Endodermal cell (in vitro differentiated cells): ENCODE data around the gene LRRC7. TPM values are rescaled to one million over a fixed set of nuclear protein-coding genes. Genes with fewer than 3 reads are reported as not detected.

ENCODE experiments used
- DNase-seq: peaks from one replicate; pipeline ENCODE4 v3.0.0-alpha.2; 2017
- H3K27ac ChIP-seq: 2 replicates; pipeline ENCODE4 v1.5.1; 2013; ENCODE audit warnings: mild to moderate bottlenecking, low read depth, low read length, moderate library complexity
- H3K27me3 ChIP-seq: 2 replicates; pipeline ENCODE4 v1.6.1; 2013; ENCODE audit warnings: mild to moderate bottlenecking, low read length, moderate library complexity; ENCODE audit not compliant: insufficient read depth, control insufficient read depth, poor library complexity, severe bottlenecking
- H3K36me3 ChIP-seq: 2 replicates; pipeline ENCODE4 v1.7.0; 2013; ENCODE audit warnings: mild to moderate bottlenecking, low read length, moderate library complexity; ENCODE audit not compliant: control insufficient read depth, insufficient read depth
- H3K4me1 ChIP-seq: one replicate; pipeline ENCODE4 v1.7.0; 2013; ENCODE audit warnings: low read length; ENCODE audit not compliant: control insufficient read depth, insufficient read depth
- H3K4me3 ChIP-seq: 2 replicates; pipeline ENCODE4 v1.5.1; 2013; ENCODE audit warnings: mild to moderate bottlenecking, low read length, moderate library complexity
- H3K9ac ChIP-seq: 2 replicates; pipeline ENCODE4 v1.6.1; 2013; ENCODE audit warnings: mild to moderate bottlenecking, low read length, moderate library complexity; ENCODE audit not compliant: poor library complexity, severe bottlenecking; ENCODE audit errors: extremely low read depth
- H3K9me3 ChIP-seq: 2 replicates; pipeline ENCODE4 v1.6.1; 2013; ENCODE audit warnings: mild to moderate bottlenecking, low read length, moderate library complexity; ENCODE audit not compliant: control insufficient read depth
- H3K27ac Mint-ChIP-seq: 2 replicates; pipeline ENCODE4 v1.8.0; 2020; ENCODE audit warnings: mixed read lengths
- H3K27me3 Mint-ChIP-seq: 2 replicates; pipeline ENCODE4 v1.8.0; 2021; ENCODE audit warnings: mild to moderate bottlenecking, mixed read lengths; ENCODE audit not compliant: insufficient read depth
- H3K36me3 Mint-ChIP-seq: 2 replicates; pipeline ENCODE4 v1.8.0; 2020; ENCODE audit warnings: low read depth, mixed read lengths
- H3K4me1 Mint-ChIP-seq: 2 replicates; pipeline ENCODE4 v1.8.0; 2020; ENCODE audit warnings: mixed read lengths
- H3K4me3 Mint-ChIP-seq: 2 replicates; pipeline ENCODE4 v1.8.0; 2020; ENCODE audit warnings: mild to moderate bottlenecking, moderate library complexity, mixed read lengths
- H3K9me3 Mint-ChIP-seq: 2 replicates; pipeline ENCODE4 v1.8.0; 2020; ENCODE audit warnings: mild to moderate bottlenecking, mixed read lengths
- WGBS, 2 experiments: methylation state at CpG; one replicate each; pipeline versions ENCODE4 v1.1.5 to v1.1.7; 2013; ENCODE audit warnings: missing lambda C conversion rate in 2 of 2, mixed read lengths in 1 of 2; ENCODE audit not compliant: insufficient coverage in 1 of 2, insufficient read length in 1 of 2; 5-methylcytosine and 5-hydroxymethylcytosine counted together
- total RNA-seq, 2 donors: library from RNA; stranded (reverse); fragmentation: NEBNext Ultra II Directional in 1 of 2; extraction: Animal tissue kit (Norgen Biotek cat#: 25700) in 1 of 2; gene quantifications; 2 replicates in 1 of 2; 3 replicates in 1 of 2; pipeline ENCODE4 v1.2.1, GENCODE V29; 2021
- TF ChIP-seq, protein P1 (sequence below): fragments of 200-600 bp; sonication (generic); conservative IDR thresholded peaks from 2 replicates; pipeline ENCODE4 v1.5.0; 2021; ENCODE audit warnings: antibody characterized with exemption, mild to moderate bottlenecking

LRRC7 gene
- total RNA-seq, 2 donors from 2014 or later, result 1.4 to 2.2 TPM

DNA sequence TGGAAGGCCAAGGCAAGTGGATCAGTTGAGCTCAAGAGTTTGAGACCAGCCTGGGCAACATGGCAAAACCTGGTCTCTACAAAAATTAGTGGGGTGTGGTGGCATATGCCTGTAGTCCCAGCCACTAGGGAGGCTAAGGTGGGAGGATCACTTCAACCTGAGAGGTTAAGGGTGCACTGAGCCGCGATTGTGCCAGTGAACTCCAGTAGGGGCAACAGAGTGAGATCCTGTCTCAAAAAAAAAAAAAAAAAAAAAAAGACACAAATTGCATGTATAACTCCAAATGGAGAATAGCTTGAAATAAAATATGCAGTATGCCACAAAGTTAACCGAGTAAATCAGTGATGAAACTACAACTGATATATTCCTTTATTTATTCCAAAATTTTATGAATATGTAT, 586.0 kb downstream of the LRRC7 start:
- Histone ChIP-seq H3K27ac (no peak overlapping the region), H3K4me3 (no peak overlapping the region), H3K9ac (no peak overlapping the region), H3K9me3 (no peaks in the 10 kb centered on the region), H3K27me3 (no peaks in the 10 kb centered on the region), H3K4me1 (peaks cover 4% of the 10 kb centered on the region), H3K36me3 (peaks cover 10% of the 10 kb centered on the region)
- Mint-ChIP-seq H3K9me3 (no peaks in the 10 kb centered on the region), H3K4me3 (no peak overlapping the region), H3K27ac (no peak overlapping the region), H3K4me1 (peaks cover 7% of the 10 kb centered on the region), H3K27me3 (no peaks in the 10 kb centered on the region), H3K36me3 (peaks cover 16% of the 10 kb centered on the region)
- WGBS, 2 experiments, result no CpG with 5 or more reads among the region's 3 CpGs
- TF ChIP-seq, protein P1, sequence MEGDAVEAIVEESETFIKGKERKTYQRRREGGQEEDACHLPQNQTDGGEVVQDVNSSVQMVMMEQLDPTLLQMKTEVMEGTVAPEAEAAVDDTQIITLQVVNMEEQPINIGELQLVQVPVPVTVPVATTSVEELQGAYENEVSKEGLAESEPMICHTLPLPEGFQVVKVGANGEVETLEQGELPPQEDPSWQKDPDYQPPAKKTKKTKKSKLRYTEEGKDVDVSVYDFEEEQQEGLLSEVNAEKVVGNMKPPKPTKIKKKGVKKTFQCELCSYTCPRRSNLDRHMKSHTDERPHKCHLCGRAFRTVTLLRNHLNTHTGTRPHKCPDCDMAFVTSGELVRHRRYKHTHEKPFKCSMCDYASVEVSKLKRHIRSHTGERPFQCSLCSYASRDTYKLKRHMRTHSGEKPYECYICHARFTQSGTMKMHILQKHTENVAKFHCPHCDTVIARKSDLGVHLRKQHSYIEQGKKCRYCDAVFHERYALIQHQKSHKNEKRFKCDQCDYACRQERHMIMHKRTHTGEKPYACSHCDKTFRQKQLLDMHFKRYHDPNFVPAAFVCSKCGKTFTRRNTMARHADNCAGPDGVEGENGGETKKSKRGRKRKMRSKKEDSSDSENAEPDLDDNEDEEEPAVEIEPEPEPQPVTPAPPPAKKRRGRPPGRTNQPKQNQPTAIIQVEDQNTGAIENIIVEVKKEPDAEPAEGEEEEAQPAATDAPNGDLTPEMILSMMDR, result peak; percentile 12
- DNase-seq, result no peak

DNA sequence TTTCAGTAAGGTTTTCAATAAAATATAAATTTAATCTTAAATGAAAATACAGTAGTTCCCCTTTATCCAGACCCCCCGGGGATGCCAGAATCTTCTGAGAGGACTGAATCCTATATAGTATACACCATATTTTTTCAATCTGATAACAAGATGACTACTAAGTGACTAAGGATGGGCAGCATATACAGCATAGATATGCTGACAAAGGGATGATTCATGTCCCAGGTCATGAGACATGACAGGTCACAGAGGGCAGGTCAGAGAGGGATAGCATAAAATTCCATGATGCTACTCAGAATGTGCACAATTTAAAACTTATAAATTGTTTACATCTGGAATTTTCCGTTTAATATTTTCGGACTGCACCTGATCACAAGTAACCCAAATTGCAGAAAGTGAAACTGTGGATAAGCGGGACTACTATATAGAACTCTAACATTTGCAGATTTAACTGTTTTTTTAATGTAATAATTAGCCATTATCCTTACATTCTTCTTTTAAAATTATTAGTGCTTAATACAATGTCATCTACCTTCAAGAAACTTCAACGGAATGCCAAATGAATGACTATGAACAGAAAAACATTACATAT, 588.9 kb downstream of the LRRC7 start:
- TF ChIP-seq, protein P1, result no peak
- no peak for DNase-seq
- Histone ChIP-seq H3K9me3 (peaks cover 3% of the 10 kb centered on the region), H3K9ac (no peak overlapping the region), H3K27me3 (no peaks in the 10 kb centered on the region), H3K36me3 (peaks cover 10% of the 10 kb centered on the region), H3K27ac (no peak overlapping the region), H3K4me1 (no peaks in the 10 kb centered on the region), H3K4me3 (no peak overlapping the region)
- Mint-ChIP-seq H3K4me3 (no peak overlapping the region), H3K27ac (no peak overlapping the region), H3K36me3 (peaks cover 27% of the 10 kb centered on the region), H3K9me3 (peaks cover 2% of the 10 kb centered on the region), H3K27me3 (no peaks in the 10 kb centered on the region), H3K4me1 (no peaks in the 10 kb centered on the region)
- 90% methylated on average over 4 of the region's 5 CpGs; no CpG with 5 or more reads in 1 of the 2 experiments for WGBS, 2 experiments

DNA sequence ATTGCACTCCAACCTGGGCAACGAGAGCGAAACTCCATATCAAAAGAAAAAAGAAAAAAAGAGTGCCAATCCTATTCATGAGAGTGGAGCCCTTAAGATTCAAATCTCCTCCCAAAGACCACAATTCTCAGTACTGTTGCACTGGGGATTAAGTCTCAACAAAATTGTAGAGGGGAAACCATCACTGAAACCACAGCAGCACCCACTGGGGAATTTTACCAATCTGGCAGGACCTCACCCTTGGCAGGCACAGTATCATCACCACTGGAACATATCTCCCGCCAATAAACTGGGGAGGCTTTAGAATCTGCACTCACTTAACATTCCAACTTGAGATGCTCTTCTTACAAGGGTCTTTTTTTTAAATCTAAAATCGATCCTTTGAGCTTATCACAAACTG, 596.6 kb downstream of the LRRC7 start:
- no peak overlapping the region for H3K27ac ChIP-seq

More for the DNA sequence above, 596.6 kb downstream of the LRRC7 start:
- peaks cover 7% of the 10 kb centered on the region for H3K36me3 ChIP-seq
- peaks cover 3% of the 10 kb centered on the region for H3K9me3 ChIP-seq
- WGBS, 2 experiments, result 98% methylated on average over 4 of the region's 4 CpGs; no CpG with 5 or more reads in 1 of the 2 experiments
- H3K4me1 ChIP-seq, result peaks cover 8% of the 10 kb centered on the region
- H3K27ac Mint-ChIP-seq, result no peak overlapping the region
- TF ChIP-seq, protein P1, result no peak
- H3K36me3 Mint-ChIP-seq, result peaks cover 23% of the 10 kb centered on the region
- peaks cover 2% of the 10 kb centered on the region for H3K9me3 Mint-ChIP-seq
- peaks cover 15% of the 10 kb centered on the region for H3K4me1 Mint-ChIP-seq
- H3K9ac ChIP-seq, result no peak overlapping the region
- no peaks in the 10 kb centered on the region for H3K27me3 ChIP-seq
- H3K27me3 Mint-ChIP-seq, result no peaks in the 10 kb centered on the region
- DNase-seq, result no peak
- H3K4me3 Mint-ChIP-seq, result no peak overlapping the region
- no peak overlapping the region for H3K4me3 ChIP-seq
